ENCODE data around the gene NUF2.
"Not testable (repeated sequence)": the region's sequence is repeated elsewhere in the genome, so short reads cannot be mapped to it uniquely, and the experiment has no call there.

NUF2 gene

DNA sequence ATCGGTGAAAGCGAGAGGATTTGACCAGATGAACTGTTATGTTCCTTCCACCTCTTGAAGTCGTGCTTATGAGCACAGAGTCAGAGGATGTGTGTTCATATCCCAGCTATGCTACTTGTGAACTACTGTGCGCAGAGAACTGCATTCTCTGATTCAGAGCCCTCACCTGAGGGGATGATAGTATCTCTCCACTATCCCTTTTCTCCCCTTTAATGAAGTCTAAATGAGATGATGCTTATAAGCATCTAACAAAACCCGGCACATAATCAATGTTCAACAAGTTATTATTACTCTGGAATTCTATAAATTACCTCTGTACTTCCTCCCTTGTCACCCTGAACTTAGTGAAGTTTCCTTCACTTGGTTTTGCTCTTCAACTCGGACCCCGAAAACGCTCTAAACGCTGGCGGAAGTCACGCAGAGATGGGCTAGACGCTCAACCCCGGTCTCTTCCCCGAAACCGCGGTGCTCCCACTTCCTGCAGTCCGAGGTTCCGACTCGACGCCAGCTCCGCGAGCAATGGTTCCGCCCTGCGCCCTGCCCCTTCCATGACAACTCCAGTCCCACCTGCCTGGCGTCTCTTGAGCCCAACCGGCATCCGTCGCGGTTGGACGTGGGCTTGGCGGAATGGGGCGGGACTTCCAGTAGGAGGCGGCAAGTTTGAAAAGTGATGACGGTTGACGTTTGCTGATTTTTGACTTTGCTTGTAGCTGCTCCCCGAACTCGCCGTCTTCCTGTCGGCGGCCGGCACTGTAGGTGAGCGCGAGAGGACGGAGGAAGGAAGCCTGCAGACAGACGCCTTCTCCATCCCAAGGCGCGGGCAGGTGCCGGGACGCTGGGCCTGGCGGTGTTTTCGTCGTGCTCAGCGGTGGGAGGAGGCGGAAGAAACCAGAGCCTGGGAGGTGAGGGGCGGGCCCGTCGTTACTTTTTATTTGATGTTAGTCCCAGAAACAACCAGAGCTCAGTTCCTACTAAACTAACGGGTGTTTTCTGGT lies at the start of gene NUF2:
TSS of gene NUF2 (plus strand) at position 644 of the 995 bp plus-strand sequence. CDS start 4,098 bp downstream, outside the sequence.
- peak within 1 kb of the TSS; percentile 96 for H3K4me3 Mint-ChIP-seq
- H3K4me1 Mint-ChIP-seq (ENCODE audit: low read depth), result peaks cover 12% of the 10 kb centered on the region
- peaks cover 10% of the 10 kb centered on the region for H3K36me3 Mint-ChIP-seq (ENCODE audit: low read depth)
- H3K27me3 Mint-ChIP-seq, result no peaks in the 10 kb centered on the region
- intact Hi-C loops (cut with micrococcal nuclease), result no loop called here
- no peaks in the 10 kb centered on the region for H3K9me3 Mint-ChIP-seq
- peak within 1 kb of the TSS; percentile 88 for H3K27ac Mint-ChIP-seq

DNA sequence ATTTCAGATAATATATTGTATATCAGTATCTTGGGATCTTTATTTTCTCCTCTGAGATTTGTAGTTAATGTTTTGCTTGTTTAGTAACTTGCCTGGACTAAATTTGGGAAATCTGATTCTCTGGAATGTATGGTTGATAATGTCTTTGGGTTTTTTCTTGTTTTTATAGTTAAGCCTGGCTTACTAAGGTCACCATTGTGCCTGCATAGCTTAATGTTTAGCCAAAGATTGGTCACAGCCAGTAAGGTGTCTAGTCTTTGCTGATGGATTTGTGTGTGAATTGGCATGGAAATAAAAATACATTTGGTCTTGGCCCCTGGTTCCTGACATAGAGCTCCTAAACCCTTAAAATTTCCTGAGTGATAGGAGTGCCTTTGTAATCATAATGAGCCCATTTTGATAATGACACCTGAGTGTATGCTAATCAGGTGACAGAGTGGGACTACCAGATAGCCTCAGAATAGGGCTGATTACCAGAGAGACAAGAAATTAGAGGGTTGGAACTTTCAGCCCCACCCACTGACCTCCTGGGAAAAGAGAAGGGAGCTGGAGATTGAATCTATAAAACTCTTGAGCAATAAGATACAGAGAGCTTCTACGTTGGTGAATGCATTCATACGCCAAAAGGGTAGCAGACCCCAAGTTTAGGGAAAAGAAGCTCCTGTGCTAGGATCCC lies 47.9 kb upstream of the NUF2 start:
- no peaks in the 10 kb centered on the region for H3K27me3 Mint-ChIP-seq
- no peak overlapping the region for H3K4me3 Mint-ChIP-seq
- H3K9me3 Mint-ChIP-seq, result peaks cover 20% of the 10 kb centered on the region
- H3K27ac Mint-ChIP-seq, result no peak overlapping the region
- no peaks in the 10 kb centered on the region for H3K4me1 Mint-ChIP-seq (ENCODE audit: low read depth)
- intact Hi-C loops (cut with micrococcal nuclease), result no loop called here
- H3K36me3 Mint-ChIP-seq (ENCODE audit: low read depth), result no peaks in the 10 kb centered on the region

DNA sequence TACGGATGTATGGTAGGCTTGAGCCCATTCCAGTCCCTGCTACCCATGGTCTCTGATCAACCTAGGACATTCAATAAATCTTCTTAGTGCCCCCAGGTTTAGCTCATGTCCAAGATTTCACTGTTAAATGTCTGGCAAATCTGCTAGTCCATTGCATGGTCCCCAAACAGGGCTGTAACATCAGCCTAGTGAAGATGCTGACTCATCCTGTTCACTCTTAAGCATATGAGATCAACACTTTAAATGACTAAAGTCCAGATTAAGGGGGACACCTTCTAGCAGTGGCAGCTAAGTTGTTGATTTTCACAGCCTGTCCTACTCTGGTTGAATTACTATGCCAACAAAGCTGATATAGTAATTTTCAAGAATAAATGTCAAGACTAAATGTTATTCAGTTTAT lies 46.5 kb upstream of the NUF2 start:
- no peaks in the 10 kb centered on the region for H3K4me1 Mint-ChIP-seq (ENCODE audit: low read depth)
- no peaks in the 10 kb centered on the region for H3K36me3 Mint-ChIP-seq (ENCODE audit: low read depth)
- intact Hi-C loops (cut with micrococcal nuclease), result no loop called here
- peaks cover 32% of the 10 kb centered on the region for H3K9me3 Mint-ChIP-seq
- H3K4me3 Mint-ChIP-seq, result no peak overlapping the region
- no peaks in the 10 kb centered on the region for H3K27me3 Mint-ChIP-seq
- H3K27ac Mint-ChIP-seq, result no peak overlapping the region

DNA sequence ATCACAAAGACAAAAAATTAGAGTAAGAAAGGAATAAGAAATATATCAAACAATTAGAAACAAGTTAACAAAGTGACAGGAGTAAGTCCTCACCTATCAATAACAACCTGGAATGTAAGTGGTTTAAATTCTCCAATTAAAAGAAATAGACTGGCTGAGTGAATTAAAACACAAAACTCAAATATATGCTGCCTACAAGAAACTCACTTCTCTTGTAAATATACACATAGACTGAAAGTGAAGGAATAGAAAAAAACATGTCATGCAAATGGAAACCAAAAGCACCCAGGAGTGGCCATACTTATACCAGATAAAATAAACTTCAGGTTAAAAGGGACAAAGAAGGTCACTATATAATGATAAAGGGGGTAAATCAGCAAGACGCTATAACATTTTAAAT lies 43.2 kb upstream of the NUF2 start:
- H3K4me3 Mint-ChIP-seq, result no peak overlapping the region
- no peaks in the 10 kb centered on the region for H3K4me1 Mint-ChIP-seq (ENCODE audit: low read depth)
- no peak overlapping the region for H3K27ac Mint-ChIP-seq
- intact Hi-C loops (cut with micrococcal nuclease), result no loop called here
- no peaks in the 10 kb centered on the region for H3K36me3 Mint-ChIP-seq (ENCODE audit: low read depth)
- no peaks in the 10 kb centered on the region for H3K27me3 Mint-ChIP-seq
- H3K9me3 Mint-ChIP-seq, result peaks cover 41% of the 10 kb centered on the region

DNA sequence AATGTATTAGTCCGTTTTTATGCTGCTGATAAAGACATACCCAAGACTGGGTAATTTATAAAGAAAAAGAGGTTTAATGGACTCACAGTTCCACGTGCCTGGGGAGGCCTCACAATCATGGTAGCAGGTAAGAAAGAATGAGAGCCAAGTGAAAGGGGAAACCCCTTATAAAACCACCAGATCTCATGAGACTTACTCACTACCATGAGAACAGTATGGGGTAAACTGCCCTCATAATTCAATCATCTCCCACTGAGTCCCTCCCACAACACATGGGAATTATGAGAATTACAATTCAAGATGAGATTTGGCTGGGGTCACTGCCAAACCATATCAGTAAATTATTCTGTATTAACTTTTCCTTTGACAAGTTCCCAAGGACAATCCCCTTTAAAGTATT lies 36.9 kb upstream of the NUF2 start:
- H3K36me3 Mint-ChIP-seq (ENCODE audit: low read depth); H3K27ac Mint-ChIP-seq; H3K4me1 Mint-ChIP-seq (ENCODE audit: low read depth); intact Hi-C loops (cut with micrococcal nuclease); H3K4me3 Mint-ChIP-seq; H3K27me3 Mint-ChIP-seq: not testable (repeated sequence)
- peaks cover 11% of the 10 kb centered on the region for H3K9me3 Mint-ChIP-seq

DNA sequence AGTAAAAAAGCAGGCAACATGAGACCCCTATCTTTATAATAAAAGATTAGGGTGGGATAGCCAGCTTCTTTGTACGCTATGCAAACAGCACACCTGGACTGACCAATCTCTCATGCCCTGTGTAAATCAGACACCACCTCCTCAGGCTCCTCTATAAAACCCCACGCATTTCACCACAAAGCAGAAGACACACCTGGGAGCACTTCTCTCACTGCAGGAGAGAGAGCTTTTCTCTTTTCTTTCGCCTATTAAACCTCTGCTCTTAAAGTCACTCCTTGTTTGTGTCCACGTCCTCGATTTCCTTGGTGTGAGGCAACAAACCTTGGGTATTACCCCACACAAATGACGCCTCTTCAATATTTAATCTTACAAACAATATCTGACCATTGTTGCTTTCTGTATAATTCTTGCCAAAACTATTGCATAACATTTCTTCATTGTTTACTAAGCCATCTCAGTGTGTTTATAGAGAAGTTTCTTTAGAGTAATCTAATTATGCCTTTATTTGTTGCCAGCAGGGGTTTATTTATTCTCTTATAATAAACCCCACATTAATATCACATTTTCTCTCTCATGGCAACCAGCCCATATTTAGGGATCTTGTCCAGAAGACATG lies 31.6 kb upstream of the NUF2 start:
- Mint-ChIP-seq H3K9me3 (peaks cover 16% of the 10 kb centered on the region), H3K4me3 (no peak overlapping the region), H3K4me1 (ENCODE audit: low read depth) (no peaks in the 10 kb centered on the region), H3K27me3 (no peaks in the 10 kb centered on the region), H3K27ac (no peak overlapping the region), H3K36me3 (ENCODE audit: low read depth) (no peaks in the 10 kb centered on the region)
- intact Hi-C loops (cut with micrococcal nuclease), result no loop called here

DNA sequence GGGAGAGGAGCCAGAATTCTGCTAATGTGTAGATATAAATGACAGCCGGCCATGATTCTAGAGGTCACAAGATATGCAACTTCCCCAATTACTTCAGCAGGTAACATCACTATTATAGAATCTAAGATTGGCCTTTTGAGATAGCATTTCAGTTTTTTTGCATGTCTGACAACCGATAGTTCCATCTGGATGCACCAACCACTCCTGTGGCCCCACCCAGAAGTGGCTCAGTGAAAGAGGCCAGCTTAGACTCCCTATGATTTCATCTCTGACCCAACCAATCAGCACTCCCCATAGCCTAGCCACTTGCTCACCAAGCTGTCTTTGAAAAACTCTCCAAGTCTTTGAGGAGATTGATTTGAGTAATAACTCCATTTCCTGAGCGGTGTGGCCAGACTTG lies 30.3 kb upstream of the NUF2 start:
- Mint-ChIP-seq H3K27ac (no peak overlapping the region), H3K27me3 (no peaks in the 10 kb centered on the region), H3K36me3 (ENCODE audit: low read depth) (no peaks in the 10 kb centered on the region), H3K4me3 (no peak overlapping the region), H3K9me3 (peaks cover 16% of the 10 kb centered on the region), H3K4me1 (ENCODE audit: low read depth) (no peaks in the 10 kb centered on the region)
- intact Hi-C loops (cut with micrococcal nuclease), result no loop called here

DNA sequence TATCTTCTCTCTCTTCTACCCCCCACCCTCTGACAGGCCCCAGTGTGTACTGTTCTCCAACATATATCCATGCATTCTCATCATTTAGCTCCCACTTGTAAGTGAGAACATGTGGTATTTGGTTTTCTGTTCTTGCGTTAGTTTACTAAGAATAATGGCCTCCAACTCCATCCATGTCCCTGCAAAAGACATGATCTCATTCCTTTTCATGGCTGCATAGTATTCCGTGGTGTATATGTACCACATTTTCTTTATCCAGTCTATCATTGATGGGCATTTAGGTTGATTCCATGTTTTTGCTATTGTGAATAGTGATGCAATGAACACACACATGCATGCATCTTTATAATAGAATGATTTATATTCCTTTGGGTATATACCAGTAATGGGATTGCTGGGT lies 29.6 kb upstream of the NUF2 start:
- H3K36me3 Mint-ChIP-seq (ENCODE audit: low read depth); H3K4me1 Mint-ChIP-seq (ENCODE audit: low read depth); H3K4me3 Mint-ChIP-seq; H3K27ac Mint-ChIP-seq; intact Hi-C loops (cut with micrococcal nuclease); H3K27me3 Mint-ChIP-seq: not testable (repeated sequence)
- peaks cover 16% of the 10 kb centered on the region for H3K9me3 Mint-ChIP-seq

DNA sequence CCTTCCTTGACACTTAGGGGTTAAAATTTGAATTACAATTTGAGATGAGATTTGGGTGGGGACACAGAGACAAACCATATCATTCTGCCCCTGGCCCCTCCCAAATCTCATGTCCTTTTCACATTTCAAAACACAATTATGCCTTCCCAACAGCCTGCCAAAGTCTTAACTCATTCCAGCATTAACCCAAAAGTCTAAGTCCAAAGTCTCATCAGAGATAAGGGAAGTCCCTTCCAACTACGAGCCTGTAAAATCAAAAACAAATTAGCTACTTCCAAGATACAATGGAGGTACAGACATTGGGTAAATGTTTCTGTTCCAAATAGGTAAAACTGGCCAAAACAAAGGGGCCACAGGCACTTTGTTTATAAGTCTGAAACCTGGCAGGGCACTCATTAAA lies 28.3 kb upstream of the NUF2 start:
- H3K36me3 Mint-ChIP-seq (ENCODE audit: low read depth); H3K4me1 Mint-ChIP-seq (ENCODE audit: low read depth); H3K27me3 Mint-ChIP-seq; H3K4me3 Mint-ChIP-seq; intact Hi-C loops (cut with micrococcal nuclease); H3K27ac Mint-ChIP-seq: not testable (repeated sequence)
- peaks cover 16% of the 10 kb centered on the region for H3K9me3 Mint-ChIP-seq

DNA sequence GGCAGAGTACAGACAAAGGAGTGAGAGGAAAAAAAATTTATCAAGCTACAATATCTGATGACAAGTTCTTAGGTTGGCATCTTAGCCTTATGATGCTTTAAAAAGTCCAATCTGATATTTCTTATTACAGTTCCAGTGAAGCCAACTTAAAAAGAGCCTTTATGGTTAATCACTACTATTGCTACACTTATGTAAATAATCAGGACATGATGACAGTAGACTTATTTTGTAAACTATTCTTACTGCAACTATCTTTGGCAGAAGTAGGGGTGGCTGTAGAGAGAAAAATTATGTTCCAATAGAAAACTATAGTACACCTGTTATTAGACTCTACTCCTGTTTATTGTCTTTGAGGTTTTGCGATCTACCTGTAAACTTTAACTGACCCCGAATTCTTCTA lies 25.8 kb upstream of the NUF2 start:
- Mint-ChIP-seq H3K4me3 (no peak overlapping the region), H3K27ac (no peak overlapping the region), H3K36me3 (ENCODE audit: low read depth) (peaks cover 10% of the 10 kb centered on the region), H3K9me3 (peaks cover 16% of the 10 kb centered on the region), H3K4me1 (ENCODE audit: low read depth) (no peaks in the 10 kb centered on the region), H3K27me3 (no peaks in the 10 kb centered on the region)
- intact Hi-C loops (cut with micrococcal nuclease), result no loop called here

DNA sequence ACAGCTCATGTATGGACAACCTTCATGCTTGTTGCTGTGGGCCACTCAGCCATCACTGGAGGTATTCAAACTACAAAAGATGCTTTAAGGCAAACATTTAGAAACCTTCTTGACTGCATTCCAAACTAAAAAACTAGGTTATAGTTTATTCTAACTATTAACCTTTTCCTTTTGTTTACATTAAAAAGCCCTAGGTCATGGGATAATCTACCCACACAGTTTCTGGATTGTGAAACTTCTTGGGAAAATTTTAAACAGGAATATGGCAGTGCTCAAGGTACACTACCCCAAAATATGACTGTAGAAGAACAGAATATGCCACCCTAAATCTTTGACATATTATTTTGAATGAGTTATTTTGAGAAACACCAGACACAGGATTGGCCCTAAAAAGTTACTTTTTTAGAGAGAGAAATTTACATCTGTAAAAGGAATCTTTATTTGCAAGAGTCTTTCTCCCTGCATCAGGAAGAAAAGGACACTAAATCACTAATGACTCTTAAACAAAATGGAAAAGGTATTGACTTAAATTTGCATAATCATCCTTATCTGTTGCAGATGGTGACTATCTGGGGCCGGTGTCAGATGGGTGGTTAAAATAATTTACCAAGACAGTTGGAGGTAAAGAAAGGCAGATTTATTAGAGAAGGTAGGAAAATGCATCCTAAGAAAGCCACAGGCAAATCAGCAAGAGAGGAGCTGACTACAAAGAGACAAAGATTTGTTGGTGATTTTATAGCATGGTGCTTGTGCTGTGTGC lies 25.1 kb upstream of the NUF2 start:
- intact Hi-C loops (cut with micrococcal nuclease), result no loop called here
- H3K9me3 Mint-ChIP-seq, result peaks cover 16% of the 10 kb centered on the region
- H3K4me1 Mint-ChIP-seq (ENCODE audit: low read depth), result no peaks in the 10 kb centered on the region
- no peaks in the 10 kb centered on the region for H3K27me3 Mint-ChIP-seq
- no peak overlapping the region for H3K4me3 Mint-ChIP-seq
- H3K27ac Mint-ChIP-seq, result no peak overlapping the region
- peaks cover 10% of the 10 kb centered on the region for H3K36me3 Mint-ChIP-seq (ENCODE audit: low read depth)

DNA sequence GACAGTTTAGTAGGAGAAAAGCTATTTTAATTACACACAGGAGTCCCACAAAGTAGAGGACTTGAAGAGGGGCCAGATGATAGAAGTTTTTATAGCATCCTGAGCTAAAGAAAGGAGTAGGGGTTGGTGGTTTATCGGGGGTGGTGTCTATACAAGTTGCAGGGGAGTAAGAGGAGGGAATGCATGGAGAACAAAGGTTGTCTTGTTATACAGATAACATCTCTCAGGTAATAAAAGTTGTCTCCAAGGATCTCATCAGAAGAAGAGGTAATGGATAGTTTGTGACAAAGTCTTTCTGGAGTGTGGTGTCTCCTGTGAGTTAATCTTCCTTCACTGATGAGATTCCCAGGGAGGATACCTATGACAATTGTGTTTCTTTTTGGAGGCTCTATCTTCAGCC lies 23.4 kb upstream of the NUF2 start:
- peaks cover 2% of the 10 kb centered on the region for H3K9me3 Mint-ChIP-seq

DNA sequence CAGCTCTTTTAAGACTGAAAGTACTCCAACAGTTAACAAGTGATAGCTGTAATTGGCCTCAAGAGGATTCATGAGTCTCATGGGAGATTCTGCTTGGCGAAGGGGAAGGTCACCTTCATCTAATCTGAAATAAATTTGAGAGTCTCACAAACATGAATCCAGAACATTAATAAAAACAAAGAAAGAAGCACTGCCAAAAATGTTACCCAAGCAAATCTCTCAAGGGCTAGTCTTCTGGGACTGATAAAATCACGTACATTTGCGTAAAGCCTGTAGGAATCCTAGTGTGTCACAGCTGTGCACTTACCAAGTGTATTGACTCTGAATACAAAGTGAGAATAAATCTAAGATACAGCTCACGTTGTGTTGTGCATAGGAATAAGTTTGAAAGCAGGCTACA lies 21.2 kb upstream of the NUF2 start:
- intact Hi-C loops (cut with micrococcal nuclease), result no loop called here
- Mint-ChIP-seq H3K4me3 (no peak overlapping the region), H3K36me3 (ENCODE audit: low read depth) (peaks cover 30% of the 10 kb centered on the region)

More for the DNA sequence above, 23.4 kb upstream of the NUF2 start:
- H3K4me3 Mint-ChIP-seq, result no peak overlapping the region
- H3K27me3 Mint-ChIP-seq, result no peaks in the 10 kb centered on the region
- peaks cover 16% of the 10 kb centered on the region for H3K36me3 Mint-ChIP-seq (ENCODE audit: low read depth)
- no peak overlapping the region for H3K27ac Mint-ChIP-seq
- intact Hi-C loops (cut with micrococcal nuclease), result no loop called here
- no peaks in the 10 kb centered on the region for H3K4me1 Mint-ChIP-seq (ENCODE audit: low read depth)

More for the DNA sequence above, 21.2 kb upstream of the NUF2 start:
- Mint-ChIP-seq H3K27ac (no peak overlapping the region), H3K9me3 (no peaks in the 10 kb centered on the region), H3K4me1 (ENCODE audit: low read depth) (no peaks in the 10 kb centered on the region), H3K27me3 (no peaks in the 10 kb centered on the region)

Measured in dendritic cell treated with granulocyte-macrophage colony-stimulating factor and Interleukin-4, amounts not matched to agents 40 ng/mL and 50 ng/mL, for 4 days (primary cell).